Sigmoid colon (tissue), 3 donors: ENCODE measurements around the gene APBA1.

Source experiments
- CTCF ChIP-seq, 4 experiments: fragments of 450-650 bp in 3 of 4; fragments of 200-600 bp in 1 of 4; IDR thresholded peaks; one replicate each; pipeline ENCODE4 v1.5.1; 2016 to 2019; ENCODE audit warnings: antibody characterized with exemption in 4 of 4, mild to moderate bottlenecking in 3 of 4, moderate library complexity in 2 of 4
- POLR2A ChIP-seq, 2 donors: fragments of 450-650 bp; IDR thresholded peaks; one replicate each; pipeline ENCODE4 v1.6.1; 2016; ENCODE audit warnings: antibody characterized with exemption in 2 of 2, mild to moderate bottlenecking in 2 of 2, moderate library complexity in 2 of 2

GRCh38 chr9:69546265-69546664 is 125.9 kb downstream of the APBA1 start:
- TF ChIP-seq POLR2A (IDR thresholded peaks at IDR 0.05) (no peak), CTCF (IDR thresholded peaks at IDR 0.05) (no peak)
